ENCODE data around the gene MGAT5.

GRCh38 chr2:134269230-134269629 is 15.4 kb downstream of the MGAT5 start:
- TF ChIP-seq CTCF (IDR thresholded peaks at IDR 0.05; ENCODE audit: low read length) = no peak
- TF ChIP-seq EZH2 (IDR thresholded peaks at IDR 0.05; ENCODE audit: borderline replicate concordance, low read length) = no peak
